ENCODE data around the gene LPAR3.
A peak's percentile ranks its signal among the peaks of the same experiment; 100 is the strongest.

LPAR3 gene

GRCh38 chr1:84855168-84855567 is 37.8 kb downstream of the LPAR3 start:
- H3K27me3 ChIP-seq (replicated peaks; ENCODE audit: control insufficient read depth, insufficient read depth, low read length), result no peaks in the 10 kb centered on the region
- DNase-seq (ENCODE audit: low read depth), result no peak
- no peak overlapping the region for H3K9ac ChIP-seq (ENCODE audit: low read length)
- peaks cover 18% of the 10 kb centered on the region for H3K4me1 ChIP-seq (ENCODE audit: control insufficient read depth, insufficient read depth, low read length)
- H3K36me3 ChIP-seq (ENCODE audit: control insufficient read depth, insufficient read depth, low read length, severe bottlenecking), result no peaks in the 10 kb centered on the region
- H3K4me3 ChIP-seq (ENCODE audit: low read length), result no peak overlapping the region
- H3K9me3 ChIP-seq (ENCODE audit: control insufficient read depth, low read length), result no peaks in the 10 kb centered on the region

- no peak overlapping the region for H3K4me3 ChIP-seq (ENCODE audit: low read length)
- no peak overlapping the region for H3K9ac ChIP-seq (ENCODE audit: low read length)
- DNase-seq (ENCODE audit: low read depth), result peak; percentile 41
- H3K4me1 ChIP-seq (ENCODE audit: control insufficient read depth, insufficient read depth, low read length), result peaks cover 18% of the 10 kb centered on the region
- no peaks in the 10 kb centered on the region for H3K9me3 ChIP-seq (ENCODE audit: control insufficient read depth, low read length)
- H3K36me3 ChIP-seq (ENCODE audit: control insufficient read depth, insufficient read depth, low read length, severe bottlenecking), result no peaks in the 10 kb centered on the region
- H3K27me3 ChIP-seq (replicated peaks; ENCODE audit: control insufficient read depth, insufficient read depth, low read length), result no peaks in the 10 kb centered on the region
Observed at GRCh38 chr1:84853741-84854721, 39.0 kb downstream of the LPAR3 start.

- Histone ChIP-seq H3K9ac (ENCODE audit: low read length) (no peak overlapping the region), H3K9me3 (ENCODE audit: control insufficient read depth, low read length) (no peaks in the 10 kb centered on the region), H3K4me1 (ENCODE audit: control insufficient read depth, insufficient read depth, low read length) (peaks cover 25% of the 10 kb centered on the region), H3K36me3 (ENCODE audit: control insufficient read depth, insufficient read depth, low read length, severe bottlenecking) (no peaks in the 10 kb centered on the region), H3K4me3 (ENCODE audit: low read length) (no peak overlapping the region), H3K27me3 (replicated peaks; ENCODE audit: control insufficient read depth, insufficient read depth, low read length) (no peaks in the 10 kb centered on the region)
- peak; percentile 77 for DNase-seq (ENCODE audit: low read depth)
Observed at GRCh38 chr1:84851839-84852238, 41.2 kb downstream of the LPAR3 start.

GRCh38 chr1:84849357-84849975 is 43.5 kb downstream of the LPAR3 start:
- no peaks in the 10 kb centered on the region for H3K27me3 ChIP-seq (replicated peaks; ENCODE audit: control insufficient read depth, insufficient read depth, low read length)
- peaks cover 21% of the 10 kb centered on the region for H3K4me1 ChIP-seq (ENCODE audit: control insufficient read depth, insufficient read depth, low read length)
- no peak for DNase-seq (ENCODE audit: low read depth)
- no peak overlapping the region for H3K9ac ChIP-seq (ENCODE audit: low read length)
- no peaks in the 10 kb centered on the region for H3K36me3 ChIP-seq (ENCODE audit: control insufficient read depth, insufficient read depth, low read length, severe bottlenecking)
- no peak overlapping the region for H3K4me3 ChIP-seq (ENCODE audit: low read length)
- no peaks in the 10 kb centered on the region for H3K9me3 ChIP-seq (ENCODE audit: control insufficient read depth, low read length)

- peak; percentile 96 for DNase-seq (ENCODE audit: low read depth)
- no peaks in the 10 kb centered on the region for H3K36me3 ChIP-seq (ENCODE audit: control insufficient read depth, insufficient read depth, low read length, severe bottlenecking)
- no peak overlapping the region for H3K4me3 ChIP-seq (ENCODE audit: low read length)
- H3K27me3 ChIP-seq (replicated peaks; ENCODE audit: control insufficient read depth, insufficient read depth, low read length), result no peaks in the 10 kb centered on the region
- no peak overlapping the region for H3K9ac ChIP-seq (ENCODE audit: low read length)
- H3K4me1 ChIP-seq (ENCODE audit: control insufficient read depth, insufficient read depth, low read length), result peaks cover 17% of the 10 kb centered on the region
- H3K9me3 ChIP-seq (ENCODE audit: control insufficient read depth, low read length), result no peaks in the 10 kb centered on the region
Observed at GRCh38 chr1:84847253-84848250, 45.5 kb downstream of the LPAR3 start.

GRCh38 chr1:84846387-84846786 is 46.6 kb downstream of the LPAR3 start:
- Histone ChIP-seq H3K4me3 (ENCODE audit: low read length) (no peak overlapping the region), H3K36me3 (ENCODE audit: control insufficient read depth, insufficient read depth, low read length, severe bottlenecking) (no peaks in the 10 kb centered on the region), H3K27me3 (replicated peaks; ENCODE audit: control insufficient read depth, insufficient read depth, low read length) (no peaks in the 10 kb centered on the region), H3K4me1 (ENCODE audit: control insufficient read depth, insufficient read depth, low read length) (peaks cover 13% of the 10 kb centered on the region), H3K9ac (ENCODE audit: low read length) (no peak overlapping the region), H3K9me3 (ENCODE audit: control insufficient read depth, low read length) (no peaks in the 10 kb centered on the region)
- DNase-seq (ENCODE audit: low read depth), result peak; percentile 10

GRCh38 chr1:84845357-84845756 is 47.6 kb downstream of the LPAR3 start:
- Histone ChIP-seq H3K9me3 (ENCODE audit: control insufficient read depth, low read length) (no peaks in the 10 kb centered on the region), H3K36me3 (ENCODE audit: control insufficient read depth, insufficient read depth, low read length, severe bottlenecking) (no peaks in the 10 kb centered on the region), H3K27me3 (replicated peaks; ENCODE audit: control insufficient read depth, insufficient read depth, low read length) (no peaks in the 10 kb centered on the region), H3K4me1 (ENCODE audit: control insufficient read depth, insufficient read depth, low read length) (peaks cover 10% of the 10 kb centered on the region), H3K9ac (ENCODE audit: low read length) (no peak overlapping the region), H3K4me3 (ENCODE audit: low read length) (no peak overlapping the region)
- DNase-seq (ENCODE audit: low read depth), result no peak

GRCh38 chr1:84844094-84844493 is 48.9 kb downstream of the LPAR3 start:
- H3K27me3 ChIP-seq (replicated peaks; ENCODE audit: control insufficient read depth, insufficient read depth, low read length), result no peaks in the 10 kb centered on the region
- H3K4me3 ChIP-seq (ENCODE audit: low read length), result no peak overlapping the region
- H3K9me3 ChIP-seq (ENCODE audit: control insufficient read depth, low read length), result no peaks in the 10 kb centered on the region
- peak; percentile 16 for DNase-seq (ENCODE audit: low read depth)
- no peaks in the 10 kb centered on the region for H3K36me3 ChIP-seq (ENCODE audit: control insufficient read depth, insufficient read depth, low read length, severe bottlenecking)
- H3K9ac ChIP-seq (ENCODE audit: low read length), result no peak overlapping the region
- H3K4me1 ChIP-seq (ENCODE audit: control insufficient read depth, insufficient read depth, low read length), result peaks cover 10% of the 10 kb centered on the region

GRCh38 chr1:84842748-84843231 is 50.2 kb downstream of the LPAR3 start:
- Histone ChIP-seq H3K27me3 (replicated peaks; ENCODE audit: control insufficient read depth, insufficient read depth, low read length) (peaks cover 5% of the 10 kb centered on the region), H3K4me3 (ENCODE audit: low read length) (no peak overlapping the region), H3K36me3 (ENCODE audit: control insufficient read depth, insufficient read depth, low read length, severe bottlenecking) (no peaks in the 10 kb centered on the region), H3K9ac (ENCODE audit: low read length) (no peak overlapping the region), H3K9me3 (ENCODE audit: control insufficient read depth, low read length) (no peaks in the 10 kb centered on the region), H3K4me1 (ENCODE audit: control insufficient read depth, insufficient read depth, low read length) (peaks cover 10% of the 10 kb centered on the region)
- DNase-seq (ENCODE audit: low read depth), result peak; percentile 47

- Histone ChIP-seq H3K27me3 (replicated peaks; ENCODE audit: control insufficient read depth, insufficient read depth, low read length) (peaks cover 5% of the 10 kb centered on the region), H3K9ac (ENCODE audit: low read length) (no peak overlapping the region), H3K4me1 (ENCODE audit: control insufficient read depth, insufficient read depth, low read length) (peaks cover 4% of the 10 kb centered on the region), H3K9me3 (ENCODE audit: control insufficient read depth, low read length) (no peaks in the 10 kb centered on the region), H3K4me3 (ENCODE audit: low read length) (no peak overlapping the region), H3K36me3 (ENCODE audit: control insufficient read depth, insufficient read depth, low read length, severe bottlenecking) (no peaks in the 10 kb centered on the region)
- no peak for DNase-seq (ENCODE audit: low read depth)
Observed at GRCh38 chr1:84841971-84842370, 51.0 kb downstream of the LPAR3 start.

All from adipocyte (in vitro differentiated cells).